Measurements from ENCODE around the gene CCDC127. TPM values are rescaled to one million over a fixed set of nuclear protein-coding genes. Genes with fewer than 3 reads are reported as not detected.

Gene CCDC127
- total and polyA plus RNA-seq, 2 donors (not counting 1 experiment from before 2014, with no cell fraction given): 1.4 to 8.7 TPM

DNA sequence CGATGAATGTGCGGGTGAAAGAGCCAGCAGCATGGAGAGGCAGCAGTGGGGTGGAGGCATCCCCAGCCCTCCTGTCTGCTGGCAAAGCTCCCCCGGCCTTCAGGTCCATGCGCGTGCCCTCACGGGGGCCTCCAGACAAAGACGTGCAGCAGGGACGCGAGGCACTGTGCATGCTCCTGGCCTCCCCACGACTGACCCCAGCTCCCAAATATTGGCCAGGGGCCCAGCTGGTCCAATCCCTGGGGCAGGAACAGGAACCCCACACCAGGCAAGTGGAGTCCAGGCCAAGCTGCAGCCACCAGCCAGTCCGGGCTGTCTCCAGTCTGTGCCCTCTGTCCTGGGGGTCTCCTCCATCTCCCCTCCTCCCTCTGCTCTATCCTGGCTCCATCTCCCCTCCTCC is 60.2 kb downstream of the CCDC127 start:
- ATAC-seq (ENCODE audit: low read depth) (no peak), DNase-seq (no peak)
- Histone ChIP-seq H3K4me3 (ENCODE audit: control extremely low read depth in 1 of 5, extremely low read depth in 1 of 5, insufficient read depth in 1 of 5, low read depth in 2 of 5, low read length in 4 of 5) (no peak overlapping the region), H2AFZ (ENCODE audit: insufficient read depth, low read depth, low read length, poor library complexity, severe bottlenecking) (no peak overlapping the region), H3K9ac (ENCODE audit: low read length) (no peak overlapping the region), H4K20me1 (ENCODE audit: control insufficient read depth, insufficient read depth, low read length, poor library complexity, severe bottlenecking) (no peaks in the 10 kb centered on the region), H3K27me3 (replicated peaks in 1 of 4; ENCODE audit: control extremely low read depth in 1 of 4, control insufficient read depth in 3 of 4, insufficient read depth in 4 of 4, low read length in 3 of 4) (no peaks in the 10 kb centered on the region), H3K9me3 (ENCODE audit: control extremely low read depth in 1 of 3, control insufficient read depth in 2 of 3, insufficient read depth in 1 of 3, low read length in 2 of 3) (no peaks in the 10 kb centered on the region), H3K4me2 (replicated peaks; ENCODE audit: low read depth, low read length, poor library complexity, severe bottlenecking) (no peak overlapping the region), H3K4me1 (ENCODE audit: control insufficient read depth in 2 of 2, insufficient read depth in 2 of 2, low read length in 2 of 2) (no peaks in the 10 kb centered on the region), H3K36me3 (replicated peaks in 1 of 2; ENCODE audit: control extremely low read depth in 1 of 2, control insufficient read depth in 1 of 2, extremely low read depth in 1 of 2, insufficient read depth in 2 of 2, low read length in 1 of 2) (no peaks in the 10 kb centered on the region), H3K79me2 (ENCODE audit: control insufficient read depth, insufficient read depth, low read length) (no peaks in the 10 kb centered on the region), H3K27ac (ENCODE audit: low read length in 2 of 2) (no peak overlapping the region)
- Mint-ChIP-seq H3K9me3 (ENCODE audit: insufficient read depth) (no peaks in the 10 kb centered on the region), H3K27ac (no peak overlapping the region), H3K27me3 (peaks cover 18% of the 10 kb centered on the region), H3K4me1 (no peaks in the 10 kb centered on the region), H3K4me3 (no peak overlapping the region)
- intact Hi-C loops (cut with micrococcal nuclease): no loop called here
- ChIA-PET CTCF (no interaction called here), POLR2A (no interaction called here)
- 97% methylated on average over 11 of the region's 11 CpGs for WGBS (ENCODE audit: insufficient coverage)
- TF ChIP-seq EZH2 (IDR thresholded peaks at IDR 0.05; ENCODE audit: borderline replicate concordance, insufficient read depth, low read depth, low read length, poor library complexity, severe bottlenecking): no peak
- TF ChIP-seq, protein P1, sequence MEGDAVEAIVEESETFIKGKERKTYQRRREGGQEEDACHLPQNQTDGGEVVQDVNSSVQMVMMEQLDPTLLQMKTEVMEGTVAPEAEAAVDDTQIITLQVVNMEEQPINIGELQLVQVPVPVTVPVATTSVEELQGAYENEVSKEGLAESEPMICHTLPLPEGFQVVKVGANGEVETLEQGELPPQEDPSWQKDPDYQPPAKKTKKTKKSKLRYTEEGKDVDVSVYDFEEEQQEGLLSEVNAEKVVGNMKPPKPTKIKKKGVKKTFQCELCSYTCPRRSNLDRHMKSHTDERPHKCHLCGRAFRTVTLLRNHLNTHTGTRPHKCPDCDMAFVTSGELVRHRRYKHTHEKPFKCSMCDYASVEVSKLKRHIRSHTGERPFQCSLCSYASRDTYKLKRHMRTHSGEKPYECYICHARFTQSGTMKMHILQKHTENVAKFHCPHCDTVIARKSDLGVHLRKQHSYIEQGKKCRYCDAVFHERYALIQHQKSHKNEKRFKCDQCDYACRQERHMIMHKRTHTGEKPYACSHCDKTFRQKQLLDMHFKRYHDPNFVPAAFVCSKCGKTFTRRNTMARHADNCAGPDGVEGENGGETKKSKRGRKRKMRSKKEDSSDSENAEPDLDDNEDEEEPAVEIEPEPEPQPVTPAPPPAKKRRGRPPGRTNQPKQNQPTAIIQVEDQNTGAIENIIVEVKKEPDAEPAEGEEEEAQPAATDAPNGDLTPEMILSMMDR (IDR thresholded peaks at IDR 0.05): no peak

DNA sequence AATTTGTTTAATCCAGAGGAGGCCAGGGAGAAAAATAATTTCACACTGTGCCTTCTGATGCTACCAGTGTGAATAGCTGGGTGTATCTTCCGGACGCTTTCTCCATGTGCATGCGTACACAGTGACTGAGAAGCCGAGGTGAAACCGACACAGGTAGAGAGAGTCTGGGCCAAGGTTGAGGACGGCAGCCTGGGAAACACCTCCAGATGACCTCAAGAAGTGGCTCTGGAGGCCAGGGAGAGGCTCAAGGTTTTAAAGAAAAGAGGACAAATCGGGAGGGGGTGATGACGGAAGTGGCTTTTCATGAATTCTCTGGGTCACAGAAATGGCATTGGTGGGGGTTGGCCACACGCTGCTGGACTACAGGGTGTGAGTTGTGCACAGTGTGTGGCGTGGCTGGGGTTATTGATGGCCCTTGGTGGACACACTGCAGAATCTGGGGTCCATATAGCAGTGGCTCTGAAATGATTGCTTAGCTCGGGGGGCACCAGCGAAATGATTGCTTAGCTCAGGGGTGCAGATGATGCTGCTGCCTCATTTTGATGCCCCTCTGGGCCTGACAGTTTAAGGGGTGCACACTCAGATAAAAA is 60.7 kb downstream of the CCDC127 start:
- no peaks in the 10 kb centered on the region for H3K4me1 ChIP-seq (ENCODE audit: control insufficient read depth in 2 of 2, insufficient read depth in 2 of 2, low read length in 2 of 2)
- DNase-seq: no peak
- ChIA-PET CTCF (no interaction called here), POLR2A (no interaction called here)
- 95% methylated on average over 11 of the region's 12 CpGs for WGBS (ENCODE audit: insufficient coverage)
- no peak overlapping the region for H3K4me3 Mint-ChIP-seq
- H3K27me3 Mint-ChIP-seq: peaks cover 18% of the 10 kb centered on the region
- no peaks in the 10 kb centered on the region for H3K9me3 ChIP-seq (ENCODE audit: control extremely low read depth in 1 of 3, control insufficient read depth in 2 of 3, insufficient read depth in 1 of 3, low read length in 2 of 3)
- no peaks in the 10 kb centered on the region for H3K4me1 Mint-ChIP-seq
- no peaks in the 10 kb centered on the region for H3K36me3 ChIP-seq (replicated peaks in 1 of 2; ENCODE audit: control extremely low read depth in 1 of 2, control insufficient read depth in 1 of 2, extremely low read depth in 1 of 2, insufficient read depth in 2 of 2, low read length in 1 of 2)
- H3K9ac ChIP-seq (ENCODE audit: low read length): no peak overlapping the region
- TF ChIP-seq, protein P1 (IDR thresholded peaks at IDR 0.05): no peak
- intact Hi-C loops (cut with micrococcal nuclease): no loop called here
- no peaks in the 10 kb centered on the region for H3K27me3 ChIP-seq (replicated peaks in 1 of 4; ENCODE audit: control extremely low read depth in 1 of 4, control insufficient read depth in 3 of 4, insufficient read depth in 4 of 4, low read length in 3 of 4)
- ATAC-seq (ENCODE audit: low read depth): no peak
- H4K20me1 ChIP-seq (ENCODE audit: control insufficient read depth, insufficient read depth, low read length, poor library complexity, severe bottlenecking): no peaks in the 10 kb centered on the region
- no peak overlapping the region for H3K4me2 ChIP-seq (replicated peaks; ENCODE audit: low read depth, low read length, poor library complexity, severe bottlenecking)
- H3K27ac Mint-ChIP-seq: no peak overlapping the region
- H3K4me3 ChIP-seq (ENCODE audit: control extremely low read depth in 1 of 5, extremely low read depth in 1 of 5, insufficient read depth in 1 of 5, low read depth in 2 of 5, low read length in 4 of 5): no peak overlapping the region
- H3K9me3 Mint-ChIP-seq (ENCODE audit: insufficient read depth): no peaks in the 10 kb centered on the region
- H2AFZ ChIP-seq (ENCODE audit: insufficient read depth, low read depth, low read length, poor library complexity, severe bottlenecking): no peak overlapping the region
- H3K27ac ChIP-seq (ENCODE audit: low read length in 2 of 2): no peak overlapping the region
- no peaks in the 10 kb centered on the region for H3K79me2 ChIP-seq (ENCODE audit: control insufficient read depth, insufficient read depth, low read length)
